D341Med (cell line): Measurements from ENCODE around the gene ZFP1.
"Not testable (repeated sequence)": the region's sequence is repeated elsewhere in the genome, so short reads cannot be mapped to it uniquely, and the experiment has no call there.

Source experiments
- DNase-seq: peaks from one replicate; pipeline ENCODE4 v3.0.0; 2012; ENCODE audit warnings: low spot score

Gene ZFP1

DNA sequence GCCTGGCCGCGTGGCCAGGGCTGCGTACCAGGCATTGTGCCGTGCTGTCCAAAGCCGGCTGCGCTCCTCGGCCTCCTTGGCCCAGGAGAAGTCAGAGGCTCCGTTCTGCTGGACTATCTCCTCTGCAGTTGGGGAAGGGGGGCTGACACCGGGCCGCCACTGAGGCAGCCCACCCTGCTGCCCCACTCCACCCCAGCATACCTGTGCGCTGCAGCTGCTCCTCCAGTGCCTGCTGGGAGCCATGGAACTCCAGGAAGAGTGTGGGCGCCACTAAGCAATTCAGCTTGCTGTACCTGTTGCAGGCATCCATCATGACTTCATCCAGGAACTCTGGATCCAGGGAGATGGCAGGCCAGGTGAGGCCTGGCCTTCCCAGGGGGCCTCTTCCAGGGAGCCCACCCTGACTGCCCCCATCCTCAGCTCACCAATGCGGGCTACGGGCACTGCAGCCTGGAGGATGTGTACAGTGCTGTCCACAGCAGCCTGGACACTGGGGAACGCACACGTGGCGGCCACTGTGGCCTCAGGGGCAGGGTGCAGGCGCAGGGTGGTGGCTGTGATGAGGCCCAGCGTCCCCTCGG, 34.7 kb upstream of the ZFP1 start:
- DNase-seq = no peak

DNA sequence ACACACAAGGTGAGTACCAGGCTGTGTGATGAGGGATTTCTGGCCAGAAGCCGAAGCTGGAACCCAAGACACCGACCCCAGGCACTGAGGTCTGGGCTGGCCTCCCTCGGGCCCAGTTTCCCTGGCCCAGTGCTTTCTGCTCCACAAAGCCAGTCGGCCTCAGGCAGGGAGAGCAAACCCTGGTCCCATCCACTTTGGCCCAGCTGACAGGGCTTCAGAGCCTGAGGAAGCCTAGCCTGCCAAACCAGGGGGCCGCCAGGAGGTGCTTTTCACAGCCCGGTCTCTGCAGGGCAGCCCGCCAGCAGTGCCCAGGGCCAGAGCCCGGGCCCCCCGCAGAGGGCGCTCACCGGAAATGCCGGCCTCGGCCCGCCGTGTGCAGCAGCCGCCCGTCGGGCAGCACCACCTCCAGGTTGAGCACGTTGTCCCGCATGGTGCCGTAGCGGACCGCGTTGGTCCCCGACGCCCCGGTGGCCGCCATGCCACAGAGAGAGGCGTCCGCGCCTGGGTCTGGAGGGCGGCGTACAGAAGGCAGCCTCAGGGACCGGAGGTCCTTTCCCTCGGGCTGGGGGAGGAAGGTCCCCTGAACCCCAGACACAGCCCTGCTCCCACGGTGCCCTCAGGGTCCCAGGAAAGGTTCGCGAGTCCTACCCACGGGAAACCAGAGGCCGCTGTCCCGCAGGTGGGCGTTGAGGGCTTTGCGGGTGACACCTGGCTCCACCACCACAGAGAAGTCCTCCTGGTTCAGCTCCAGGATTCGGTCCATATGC, 34.0 kb upstream of the ZFP1 start:
- no peak for DNase-seq

GRCh38 chr16:75114946-75115825, 33.1 kb upstream of the ZFP1 start:
- no peak for DNase-seq

DNA sequence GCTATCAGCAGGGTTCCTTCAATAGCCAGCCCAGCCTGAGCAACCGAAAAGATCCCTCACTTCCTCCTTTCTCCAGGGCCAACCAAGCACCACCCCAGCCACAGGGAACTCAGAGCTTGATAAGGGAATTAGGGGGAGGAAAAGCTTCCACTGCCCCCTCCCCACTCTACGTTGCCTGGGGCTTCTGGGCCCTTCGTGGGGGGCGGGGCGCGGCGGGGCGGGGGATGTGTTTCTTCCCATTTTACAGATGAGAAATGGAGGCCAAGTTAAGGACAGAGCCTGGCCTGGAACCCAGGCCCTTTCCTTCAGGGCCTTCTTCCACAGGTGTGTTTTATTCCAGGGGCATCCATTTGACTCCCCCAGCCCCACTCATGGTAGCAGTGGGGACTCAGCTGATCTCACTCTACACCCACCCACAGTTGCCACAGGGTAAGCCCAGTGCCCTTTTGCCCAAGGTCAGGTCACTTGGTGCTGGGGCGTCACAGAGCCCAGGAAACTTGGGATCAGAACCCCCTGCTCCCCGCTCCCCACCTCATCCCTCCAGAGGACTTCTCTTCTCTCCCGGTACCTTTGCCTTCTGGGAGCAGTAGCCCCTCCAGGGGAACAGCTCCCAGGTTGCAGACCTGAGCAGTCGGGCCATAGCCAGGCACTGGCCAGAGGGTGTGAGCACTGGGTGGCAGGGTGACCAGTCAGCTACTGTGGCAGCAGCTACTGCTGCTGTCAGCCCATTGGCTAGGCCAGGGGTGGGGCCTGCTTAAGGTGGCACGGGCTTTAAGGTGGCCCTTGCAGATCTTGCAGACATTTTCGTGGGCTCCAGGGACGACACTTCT, 32.0 kb upstream of the ZFP1 start, which contains the start of gene LDHD:
LDHD (minus strand) TSS at position 700 of the 830 bp plus-strand sequence; CDS start at position 640, 60 bp downstream.
- DNase-seq = peak; percentile 53

DNA sequence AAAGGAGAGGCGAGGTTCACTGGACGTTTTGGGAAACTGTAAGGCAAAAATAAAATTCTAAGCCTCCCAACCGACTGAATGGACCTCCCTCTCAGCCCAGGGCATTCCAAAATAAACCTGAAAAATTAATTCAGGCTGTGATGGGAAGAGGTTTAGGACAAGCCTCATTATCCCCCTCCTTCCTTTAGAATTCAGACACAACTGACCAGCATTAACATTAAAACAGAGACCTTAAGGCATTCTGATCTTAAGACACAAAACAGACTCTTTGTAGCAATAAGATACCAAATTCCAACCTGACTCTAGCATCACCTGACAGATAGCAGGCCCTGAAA, 31.4 kb upstream of the ZFP1 start:
- DNase-seq = no peak

- DNase-seq = no peak
Measured at GRCh38 chr16:75118943-75119539, 29.3 kb upstream of the ZFP1 start.

DNA sequence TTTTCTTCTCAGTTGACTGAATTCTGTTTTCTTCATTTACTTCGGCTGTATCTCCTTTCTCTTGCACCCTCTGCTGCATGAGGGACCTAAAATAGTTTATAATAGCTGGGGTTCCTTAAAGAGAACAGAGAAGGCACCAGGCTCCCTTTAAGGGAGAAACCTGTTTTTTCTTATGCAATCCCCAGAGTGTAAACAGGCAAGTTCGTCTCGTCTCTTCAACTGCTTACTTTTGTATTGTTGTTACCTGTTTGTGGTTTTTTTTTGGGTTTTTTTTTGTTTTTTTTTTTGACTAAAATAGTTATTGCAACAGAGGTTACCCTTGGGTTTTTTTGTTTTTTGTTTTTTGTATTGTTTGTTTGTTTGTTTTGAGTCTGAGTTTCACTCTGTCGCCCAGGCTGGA, 28.1 kb upstream of the ZFP1 start:
- DNase-seq = no peak

DNA sequence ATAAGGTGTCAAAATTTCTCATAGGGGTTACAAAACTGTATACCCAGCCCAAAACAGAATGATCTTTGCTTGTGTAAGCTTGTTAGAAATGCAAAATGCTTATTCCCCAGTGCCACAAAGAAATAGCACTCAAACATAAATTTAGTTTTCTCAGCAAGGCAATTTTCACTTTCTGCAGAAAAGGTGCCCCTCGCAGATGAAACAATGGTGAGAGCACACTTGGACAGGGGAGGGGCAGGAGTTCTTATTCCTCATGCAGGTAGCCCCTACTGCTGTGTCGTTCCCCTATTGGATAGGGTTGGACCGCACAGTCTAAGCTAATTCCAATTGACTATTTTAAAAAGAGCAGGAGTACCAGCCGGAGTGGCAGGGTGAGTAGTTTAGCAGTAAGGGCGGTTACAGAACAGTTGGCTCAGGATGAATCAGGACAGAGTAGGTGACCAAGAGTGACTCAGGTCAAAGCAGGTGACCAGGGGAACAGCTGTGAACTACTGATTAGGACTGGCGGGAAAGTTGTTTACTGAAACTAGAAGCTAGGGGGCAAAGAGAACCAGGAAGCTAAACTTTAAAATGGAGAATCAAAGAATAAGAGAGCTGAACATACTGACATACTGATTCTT, 26.3 kb upstream of the ZFP1 start:
- DNase-seq = no peak

DNA sequence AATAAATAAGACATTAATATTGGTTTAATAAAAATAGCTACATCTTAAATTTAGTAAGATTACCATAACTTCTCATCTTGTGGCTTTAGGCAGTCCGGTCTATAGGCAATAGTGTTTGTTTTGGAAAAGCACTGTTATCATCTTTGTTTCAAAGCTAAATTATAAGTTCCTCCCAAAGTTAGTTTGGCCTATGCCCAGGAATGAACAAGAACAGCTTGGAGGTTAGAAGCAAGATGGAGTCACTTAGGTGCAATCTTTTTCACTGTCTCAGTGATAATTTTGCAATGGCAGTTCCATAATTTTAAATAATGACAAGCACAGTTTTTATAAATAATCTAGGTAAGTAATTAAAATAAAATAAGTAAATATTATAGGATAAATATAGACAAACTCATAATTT, 25.7 kb upstream of the ZFP1 start:
- DNase-seq = no peak

- no peak for DNase-seq
Measured at GRCh38 chr16:75127713-75128415, 20.5 kb upstream of the ZFP1 start.

GRCh38 chr16:75129421-75130149, 18.7 kb upstream of the ZFP1 start:
- DNase-seq = not testable (repeated sequence)

- DNase-seq = no peak
Measured at GRCh38 chr16:75130150-75130771, 18.1 kb upstream of the ZFP1 start.

GRCh38 chr16:75131081-75131480, 17.2 kb upstream of the ZFP1 start:
- DNase-seq = no peak

GRCh38 chr16:75138233-75138632, 10.1 kb upstream of the ZFP1 start:
- no peak for DNase-seq

DNA sequence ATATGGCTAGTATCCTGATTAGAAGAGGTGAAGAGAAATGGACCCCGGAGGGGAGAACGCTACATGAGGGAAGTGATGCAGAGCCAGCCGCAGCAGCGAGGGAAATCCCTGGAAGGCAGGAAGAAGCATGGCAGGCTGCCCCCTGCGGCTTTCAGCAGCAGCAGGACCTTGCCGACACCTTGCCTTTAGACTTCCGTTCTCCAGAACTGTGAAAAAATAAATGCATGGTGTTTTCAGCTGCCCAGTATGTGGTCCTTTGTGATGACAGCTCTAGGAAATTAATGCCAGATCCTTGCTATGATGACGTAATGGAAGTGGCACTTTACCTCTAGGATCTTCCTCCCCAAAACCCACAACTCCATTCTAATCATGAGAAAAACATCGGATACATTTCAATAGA, 9.7 kb upstream of the ZFP1 start:
- DNase-seq = no peak

DNA sequence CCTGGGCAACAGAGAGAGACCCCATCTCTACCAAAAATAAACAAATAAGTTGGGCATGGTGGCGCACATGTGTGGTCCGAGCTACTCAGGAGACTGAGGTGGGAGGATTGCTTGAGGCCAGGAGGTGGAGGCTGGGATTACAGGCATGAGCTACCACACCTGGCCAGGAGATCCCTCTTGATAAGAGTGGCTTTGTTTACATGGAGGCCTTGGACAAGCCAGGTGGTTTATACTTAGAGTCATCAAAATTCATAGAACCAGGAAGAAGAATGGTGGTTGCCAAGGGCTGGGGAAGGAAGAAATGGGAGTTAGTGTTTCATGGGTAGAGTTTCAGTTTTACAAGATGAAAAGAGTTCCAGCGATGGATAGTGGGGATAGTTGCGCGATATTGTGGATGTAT, 8.8 kb upstream of the ZFP1 start:
- DNase-seq = no peak

- DNase-seq = no peak
Measured at GRCh38 chr16:75143941-75144340, 4.4 kb upstream of the ZFP1 start.

GRCh38 chr16:75147968-75148310, 385 bp upstream of the ZFP1 start:
- DNase-seq = no peak

DNA sequence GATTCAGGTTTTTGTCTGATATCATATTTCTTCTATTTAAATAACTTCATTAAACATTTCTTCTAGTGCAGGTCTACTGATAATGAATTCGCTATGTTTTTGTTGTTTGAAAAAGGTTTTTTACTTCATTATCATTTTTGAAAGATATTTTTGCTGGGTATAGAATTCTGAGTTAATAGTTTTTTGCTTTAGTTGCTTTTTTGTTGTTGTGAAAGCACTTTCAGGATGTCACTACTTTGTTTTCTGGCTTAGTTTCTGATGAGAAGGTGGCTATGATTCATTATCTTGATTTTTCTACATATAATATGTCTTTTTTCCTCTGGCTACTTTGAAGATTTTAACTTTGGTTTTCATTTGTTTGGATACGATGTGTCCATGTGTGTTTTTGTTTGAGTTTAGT, 3.5 kb downstream of the ZFP1 start:
- DNase-seq = no peak

- DNase-seq = no peak
Measured at GRCh38 chr16:75152635-75153034, 4.3 kb downstream of the ZFP1 start.
